ENCODE data around the gene IPO11. TPM values are rescaled to one million over a fixed set of nuclear protein-coding genes. Genes with fewer than 3 reads are reported as not detected.

Gene IPO11
- total and polyA plus RNA-seq, 7 donors: 9.1 to 25.4 (median 21.4) TPM

DNA sequence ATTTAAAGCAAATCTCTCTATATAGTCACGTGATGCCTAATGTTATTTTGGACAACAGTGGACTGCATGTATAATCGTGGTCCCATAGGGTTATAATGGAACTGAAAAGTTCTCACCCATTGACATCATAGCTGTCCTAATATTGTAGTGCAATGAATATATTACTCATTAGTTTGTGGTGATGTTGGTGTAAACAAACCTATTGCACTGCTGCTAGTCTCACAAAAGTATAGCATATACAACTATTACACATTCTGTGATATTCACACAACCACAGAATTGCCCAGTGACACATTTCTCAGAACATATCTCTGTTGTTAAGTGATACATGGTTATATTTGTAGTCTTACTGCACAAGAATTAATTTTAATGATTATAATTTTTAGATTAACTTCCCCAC is 37.7 kb downstream of the IPO11 start:
- no peaks in the 10 kb centered on the region for H3K27me3 ChIP-seq (ENCODE audit: insufficient read depth in 3 of 3, low read length in 2 of 3)
- 83 to 90% (median 84%) methylated on average over 2 of the region's 2 CpGs for WGBS, 3 donors
- H3K27ac ChIP-seq: no peak overlapping the region
- H3K4me1 ChIP-seq: no peaks in the 10 kb centered on the region
- no peak overlapping the region for H3K4me3 ChIP-seq
- intact Hi-C loops (cut with DNase I): no loop called here
- DNase-seq (no peak), ATAC-seq (no peak)
- TF ChIP-seq, protein P1, sequence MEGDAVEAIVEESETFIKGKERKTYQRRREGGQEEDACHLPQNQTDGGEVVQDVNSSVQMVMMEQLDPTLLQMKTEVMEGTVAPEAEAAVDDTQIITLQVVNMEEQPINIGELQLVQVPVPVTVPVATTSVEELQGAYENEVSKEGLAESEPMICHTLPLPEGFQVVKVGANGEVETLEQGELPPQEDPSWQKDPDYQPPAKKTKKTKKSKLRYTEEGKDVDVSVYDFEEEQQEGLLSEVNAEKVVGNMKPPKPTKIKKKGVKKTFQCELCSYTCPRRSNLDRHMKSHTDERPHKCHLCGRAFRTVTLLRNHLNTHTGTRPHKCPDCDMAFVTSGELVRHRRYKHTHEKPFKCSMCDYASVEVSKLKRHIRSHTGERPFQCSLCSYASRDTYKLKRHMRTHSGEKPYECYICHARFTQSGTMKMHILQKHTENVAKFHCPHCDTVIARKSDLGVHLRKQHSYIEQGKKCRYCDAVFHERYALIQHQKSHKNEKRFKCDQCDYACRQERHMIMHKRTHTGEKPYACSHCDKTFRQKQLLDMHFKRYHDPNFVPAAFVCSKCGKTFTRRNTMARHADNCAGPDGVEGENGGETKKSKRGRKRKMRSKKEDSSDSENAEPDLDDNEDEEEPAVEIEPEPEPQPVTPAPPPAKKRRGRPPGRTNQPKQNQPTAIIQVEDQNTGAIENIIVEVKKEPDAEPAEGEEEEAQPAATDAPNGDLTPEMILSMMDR (IDR thresholded peaks at IDR 0.05): no peak
- H3K36me3 ChIP-seq (ENCODE audit: insufficient read depth in 1 of 2, low read depth in 1 of 2): peaks cover 0 to 39% of the 10 kb centered on the region in 2 donors
- H3K9me3 ChIP-seq: no peaks in the 10 kb centered on the region

DNA sequence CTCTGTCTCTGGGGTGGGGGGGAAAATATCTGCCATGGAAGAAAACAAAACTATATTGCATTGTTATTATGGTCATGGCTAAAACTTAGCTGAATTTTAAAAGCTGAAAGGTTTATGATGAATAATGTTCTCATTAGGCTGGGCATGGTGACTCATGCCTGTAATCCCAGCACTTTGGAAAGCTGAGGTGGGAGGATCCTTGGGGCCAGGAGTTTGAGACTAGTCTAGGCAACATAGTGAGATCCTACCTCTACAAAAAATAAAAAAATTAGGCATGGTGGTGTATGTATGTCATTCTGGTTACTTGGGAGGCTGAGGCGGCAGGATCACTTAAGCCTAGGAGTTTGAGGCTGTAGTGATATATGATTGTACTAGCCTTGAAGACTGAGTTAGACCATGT is 44.5 kb downstream of the IPO11 start:
- H3K36me3 ChIP-seq (ENCODE audit: insufficient read depth in 1 of 2, low read depth in 1 of 2): peaks cover 0 to 14% of the 10 kb centered on the region in 2 donors
- no peaks in the 10 kb centered on the region for H3K4me1 ChIP-seq
- 98 to 100% (median 100%) methylated on average over 1 of the region's 1 CpG for WGBS, 3 donors
- H3K4me3 ChIP-seq: no peak overlapping the region
- H3K9me3 ChIP-seq: no peaks in the 10 kb centered on the region
- DNase-seq (no peak), ATAC-seq (no peak)
- H3K27me3 ChIP-seq (ENCODE audit: insufficient read depth in 3 of 3, low read length in 2 of 3): no peaks in the 10 kb centered on the region
- TF ChIP-seq, protein P1 (IDR thresholded peaks at IDR 0.05): no peak
- intact Hi-C loops (cut with DNase I): no loop called here
- H3K27ac ChIP-seq: no peak overlapping the region

DNA sequence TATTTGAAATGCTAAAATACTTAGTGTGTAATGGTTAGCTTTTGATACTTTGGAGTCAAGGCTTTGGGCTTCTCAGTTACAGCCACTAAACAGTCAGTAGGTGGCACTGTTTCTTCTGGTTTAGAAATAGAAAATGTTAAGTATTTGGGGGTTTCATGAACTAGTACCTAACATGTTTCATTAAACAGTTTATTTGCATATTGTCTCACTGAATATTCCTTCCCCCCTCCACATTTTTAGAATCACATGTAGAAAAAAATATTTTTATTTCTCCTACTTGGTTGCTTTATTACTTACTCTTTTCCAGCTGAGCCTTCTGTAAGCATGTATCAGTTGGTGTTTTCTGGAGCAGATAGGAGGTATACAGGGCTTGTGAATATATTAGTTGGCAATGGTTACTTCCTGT is 48.0 kb downstream of the IPO11 start:
- Histone ChIP-seq H3K27ac (no peak overlapping the region), H3K4me3 (no peak overlapping the region), H3K27me3 (ENCODE audit: insufficient read depth in 3 of 3, low read length in 2 of 3) (no peaks in the 10 kb centered on the region), H3K4me1 (peaks cover 3% of the 10 kb centered on the region), H3K9me3 (no peaks in the 10 kb centered on the region), H3K36me3 (ENCODE audit: insufficient read depth in 1 of 2, low read depth in 1 of 2) (no peaks in the 10 kb centered on the region)
- ATAC-seq: peak in 1 of 4 donors; percentile 63
- TF ChIP-seq, protein P1 (IDR thresholded peaks at IDR 0.05): peak; percentile 69
- intact Hi-C loops (cut with DNase I): loop anchor here (2.0 to 10.0 kb wide), 2 partner anchors 314 to 318 kb away; no protein-coding TSS in a partner anchor
- no peak for DNase-seq

DNA sequence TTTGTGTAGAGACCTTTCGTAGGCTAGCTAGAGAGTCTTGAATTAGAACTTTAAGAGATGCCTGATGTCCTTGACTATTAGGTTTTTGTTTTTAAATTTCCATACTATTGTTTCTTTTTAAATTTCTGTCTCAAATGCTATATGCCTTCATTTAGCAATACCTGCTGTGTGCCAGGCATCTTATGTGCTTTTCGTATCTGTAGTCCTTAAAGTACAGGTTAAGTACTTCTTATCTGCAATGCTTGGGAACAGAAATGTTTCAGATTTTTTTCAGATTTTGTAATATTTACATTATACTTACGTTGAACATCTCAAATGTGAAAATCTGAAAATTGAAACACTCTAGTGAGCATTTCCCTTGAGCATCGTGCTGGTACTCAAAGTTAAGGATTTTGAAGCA is 49.0 kb downstream of the IPO11 start:
- no peak for ATAC-seq
- 87 to 92% (median 91%) methylated on average over 4 of the region's 4 CpGs for WGBS, 3 donors
- H3K9me3 ChIP-seq: no peaks in the 10 kb centered on the region
- no peaks in the 10 kb centered on the region for H3K27me3 ChIP-seq (ENCODE audit: insufficient read depth in 3 of 3, low read length in 2 of 3)
- H3K4me3 ChIP-seq: no peak overlapping the region
- H3K27ac ChIP-seq: no peak overlapping the region
- TF ChIP-seq, protein P1 (IDR thresholded peaks at IDR 0.05): no peak
- H3K36me3 ChIP-seq (ENCODE audit: insufficient read depth in 1 of 2, low read depth in 1 of 2): peaks cover 0 to 2% of the 10 kb centered on the region in 2 donors
- H3K4me1 ChIP-seq: peaks cover 12% of the 10 kb centered on the region
- intact Hi-C loops (cut with DNase I): loop anchor here (2.0 to 10.0 kb wide), 2 partner anchors 313 to 317 kb away; no protein-coding TSS in a partner anchor
- no peak for DNase-seq
